ENCODE results near the gene CISD2. TPM values are rescaled to one million over a fixed set of nuclear protein-coding genes. Genes with fewer than 3 reads are reported as not detected.

The CISD2 gene
- total RNA-seq, 1 donor from 2014 or later: 12.6 TPM

DNA sequence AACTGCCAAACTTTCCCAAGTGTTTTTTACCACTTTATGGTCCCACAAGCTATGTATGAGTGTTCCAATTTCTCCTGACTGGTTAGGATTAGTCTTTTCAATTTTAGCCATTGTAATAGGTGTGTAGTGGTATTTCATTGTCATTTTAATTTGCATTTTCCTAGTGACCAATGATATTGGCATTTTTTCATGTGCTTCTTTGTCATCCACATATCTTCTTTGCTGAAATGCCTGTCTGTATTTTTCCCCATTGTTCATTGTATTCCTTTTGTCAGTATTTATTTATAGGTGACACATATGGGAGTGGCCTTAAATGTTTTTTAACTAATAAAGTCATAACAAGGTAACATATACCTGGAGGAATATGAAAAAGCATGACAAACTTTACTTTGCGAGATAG lies 32.2 kb upstream of the CISD2 start:
- H3K27me3 Mint-ChIP-seq: no peaks in the 10 kb centered on the region
- no peak for ATAC-seq (ENCODE audit: low read depth)
- TF ChIP-seq, protein P1, sequence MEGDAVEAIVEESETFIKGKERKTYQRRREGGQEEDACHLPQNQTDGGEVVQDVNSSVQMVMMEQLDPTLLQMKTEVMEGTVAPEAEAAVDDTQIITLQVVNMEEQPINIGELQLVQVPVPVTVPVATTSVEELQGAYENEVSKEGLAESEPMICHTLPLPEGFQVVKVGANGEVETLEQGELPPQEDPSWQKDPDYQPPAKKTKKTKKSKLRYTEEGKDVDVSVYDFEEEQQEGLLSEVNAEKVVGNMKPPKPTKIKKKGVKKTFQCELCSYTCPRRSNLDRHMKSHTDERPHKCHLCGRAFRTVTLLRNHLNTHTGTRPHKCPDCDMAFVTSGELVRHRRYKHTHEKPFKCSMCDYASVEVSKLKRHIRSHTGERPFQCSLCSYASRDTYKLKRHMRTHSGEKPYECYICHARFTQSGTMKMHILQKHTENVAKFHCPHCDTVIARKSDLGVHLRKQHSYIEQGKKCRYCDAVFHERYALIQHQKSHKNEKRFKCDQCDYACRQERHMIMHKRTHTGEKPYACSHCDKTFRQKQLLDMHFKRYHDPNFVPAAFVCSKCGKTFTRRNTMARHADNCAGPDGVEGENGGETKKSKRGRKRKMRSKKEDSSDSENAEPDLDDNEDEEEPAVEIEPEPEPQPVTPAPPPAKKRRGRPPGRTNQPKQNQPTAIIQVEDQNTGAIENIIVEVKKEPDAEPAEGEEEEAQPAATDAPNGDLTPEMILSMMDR (IDR thresholded peaks at IDR 0.05): no peak
- intact Hi-C loops (cut with micrococcal nuclease): no loop called here
- no peak overlapping the region for H3K27ac Mint-ChIP-seq
- H3K4me3 Mint-ChIP-seq: no peak overlapping the region
- ChIA-PET CTCF (no interaction called here), POLR2A (interaction anchor here (2.6 kb wide), 1 partner anchor 9 kb away, joined by 17 read pairs; the partner anchor contains the start of gene UBE2D3)
- no peaks in the 10 kb centered on the region for H3K36me3 Mint-ChIP-seq (ENCODE audit: low read depth)
- no peak for DNase-seq
- no peaks in the 10 kb centered on the region for H3K9me3 Mint-ChIP-seq
- H3K4me1 Mint-ChIP-seq: no peaks in the 10 kb centered on the region

DNA sequence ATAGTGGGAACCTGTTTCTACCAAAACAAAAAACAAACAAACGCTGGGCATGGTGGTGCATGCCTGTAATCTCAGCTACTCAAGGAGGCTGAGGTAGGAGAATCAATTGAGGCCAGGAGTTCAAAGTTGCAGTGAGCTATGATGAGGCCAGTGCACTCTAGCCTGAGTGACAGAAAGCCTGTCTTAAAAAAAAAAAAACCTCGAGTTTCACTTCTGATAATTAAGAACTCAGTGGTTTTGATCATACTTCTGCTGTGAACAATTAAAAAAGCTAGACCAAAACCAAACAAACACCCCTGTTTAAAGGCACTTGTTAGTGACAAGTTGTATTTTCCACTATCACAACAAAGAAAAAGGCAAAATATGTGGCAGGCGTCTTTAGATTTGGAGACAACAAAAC lies 26.4 kb upstream of the CISD2 start:
- Mint-ChIP-seq H3K27me3 (no peaks in the 10 kb centered on the region), H3K4me1 (peaks cover 2% of the 10 kb centered on the region), H3K9me3 (peaks cover 3% of the 10 kb centered on the region), H3K4me3 (no peak overlapping the region), H3K27ac (no peak overlapping the region), H3K36me3 (ENCODE audit: low read depth) (peaks cover 2% of the 10 kb centered on the region)
- CTCF ChIA-PET: no interaction called here
- intact Hi-C loops (cut with micrococcal nuclease): no loop called here
- ATAC-seq (ENCODE audit: low read depth) (no peak), DNase-seq (no peak)
- POLR2A ChIA-PET: interaction anchor here (0.7 to 1.9 kb wide), 2 partner anchors 15 to 19 kb away, joined by 4 to 12 read pairs; partner anchors contain the start of gene UBE2D3
- TF ChIP-seq, protein P1 (IDR thresholded peaks at IDR 0.05): no peak

DNA sequence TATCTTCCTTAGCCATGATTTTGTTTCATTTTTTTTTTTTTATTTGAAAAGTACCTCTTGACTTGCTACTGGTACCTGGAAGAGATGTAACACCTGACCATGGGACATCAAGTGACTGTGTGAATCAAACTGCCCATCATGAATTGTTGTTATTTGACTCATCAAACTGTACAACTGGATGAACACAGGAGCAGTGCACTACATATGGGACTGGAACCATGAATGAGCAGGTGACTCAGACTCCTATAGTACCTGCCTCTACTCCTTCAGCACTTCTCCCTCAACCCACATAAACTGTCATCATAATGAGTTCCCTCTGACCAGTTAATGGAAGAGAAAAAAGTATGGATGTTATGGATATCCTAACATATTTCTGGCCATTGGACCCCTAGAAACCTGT lies 25.5 kb upstream of the CISD2 start:
- DNase-seq (no peak), ATAC-seq (ENCODE audit: low read depth) (no peak)
- Mint-ChIP-seq H3K9me3 (peaks cover 3% of the 10 kb centered on the region), H3K27me3 (no peaks in the 10 kb centered on the region), H3K4me3 (no peak overlapping the region), H3K4me1 (peaks cover 2% of the 10 kb centered on the region), H3K36me3 (ENCODE audit: low read depth) (peaks cover 2% of the 10 kb centered on the region), H3K27ac (no peak overlapping the region)
- TF ChIP-seq, protein P1 (IDR thresholded peaks at IDR 0.05): no peak
- ChIA-PET CTCF (no interaction called here), POLR2A (no interaction called here)
- intact Hi-C loops (cut with micrococcal nuclease): no loop called here

DNA sequence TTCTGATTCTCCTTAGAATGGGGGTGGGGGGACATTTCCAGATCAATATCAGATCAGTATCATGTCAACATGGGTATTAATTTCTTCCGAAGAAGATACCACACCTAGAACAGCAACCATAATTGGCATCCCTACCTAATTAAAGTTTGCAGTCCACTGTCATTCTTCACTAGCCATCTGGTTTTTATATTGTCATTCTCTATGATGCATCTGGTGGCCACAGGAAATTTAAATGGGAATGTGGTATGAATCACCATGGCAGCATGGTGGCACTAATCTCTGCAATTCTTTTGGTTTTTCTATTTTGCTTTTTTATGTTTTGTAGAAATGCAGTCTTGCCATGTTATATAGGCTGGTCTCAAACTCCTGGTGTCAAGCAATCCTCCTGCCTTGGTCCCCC lies 24.9 kb upstream of the CISD2 start:
- peaks cover 2% of the 10 kb centered on the region for H3K36me3 Mint-ChIP-seq (ENCODE audit: low read depth)
- CTCF ChIA-PET: no interaction called here

DNA sequence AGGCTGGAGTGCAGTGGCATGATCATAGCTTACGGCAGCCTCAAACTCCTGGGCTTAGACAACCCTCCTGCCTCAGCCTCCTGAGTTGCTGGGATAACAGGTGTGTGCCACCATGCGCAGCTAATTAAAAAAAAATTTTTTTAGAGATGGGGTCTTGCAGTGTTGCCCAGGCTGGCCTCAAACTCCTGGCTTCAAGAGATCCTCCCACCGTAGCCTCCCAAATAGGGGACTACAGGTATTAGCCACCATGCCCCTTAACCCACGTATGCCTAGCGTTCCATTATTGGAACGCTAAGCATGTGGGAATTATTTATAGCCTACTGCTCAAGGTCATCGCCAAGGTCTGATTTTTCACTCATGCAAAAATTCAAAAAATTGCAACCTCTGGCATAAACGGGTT lies 21.1 kb upstream of the CISD2 start:
- intact Hi-C loops (cut with micrococcal nuclease): no loop called here
- POLR2A ChIA-PET: interaction anchor here (1.3 kb wide), 1 partner anchor 20 kb away, joined by 3 read pairs; the partner anchor contains the start of gene UBE2D3
- Mint-ChIP-seq H3K27ac (no peak overlapping the region), H3K36me3 (ENCODE audit: low read depth) (peaks cover 2% of the 10 kb centered on the region), H3K4me3 (no peak overlapping the region), H3K9me3 (no peaks in the 10 kb centered on the region), H3K4me1 (no peaks in the 10 kb centered on the region), H3K27me3 (no peaks in the 10 kb centered on the region)
- DNase-seq: no peak
- CTCF ChIA-PET: no interaction called here
- TF ChIP-seq, protein P1 (IDR thresholded peaks at IDR 0.05): no peak
- ATAC-seq (ENCODE audit: low read depth): no peak

More for the DNA sequence above, 24.9 kb upstream of the CISD2 start:
- POLR2A ChIA-PET: no interaction called here
- intact Hi-C loops (cut with micrococcal nuclease): no loop called here
- no peak overlapping the region for H3K4me3 Mint-ChIP-seq
- TF ChIP-seq, protein P1 (IDR thresholded peaks at IDR 0.05): no peak
- ATAC-seq (ENCODE audit: low read depth) (no peak), DNase-seq (no peak)
- H3K9me3 Mint-ChIP-seq: peaks cover 3% of the 10 kb centered on the region
- no peaks in the 10 kb centered on the region for H3K27me3 Mint-ChIP-seq
- no peak overlapping the region for H3K27ac Mint-ChIP-seq
- H3K4me1 Mint-ChIP-seq: peaks cover 2% of the 10 kb centered on the region

Measured in activated B cell treated with CpG ODN at 0.5 μM for 24 hours (primary cell).